Mesenteric fat pad (tissue), 1 donor: ENCODE measurements around the gene BAIAP2. TPM values are rescaled to one million over a fixed set of nuclear protein-coding genes. Genes with fewer than 3 reads are reported as not detected.
A peak's percentile ranks its signal among the peaks of the same experiment; 100 is the strongest.

Experiments
- DNase-seq: peaks from one replicate; pipeline ENCODE4 v3.0.0-alpha.2; 2020; ENCODE audit warnings: low spot score
- total RNA-seq: library from RNA; stranded (reverse); fragmentation: NEBNext Ultra II Directional; extraction: Animal tissue kit (Norgen Biotek cat#: 25700); gene quantifications from one replicate; pipeline ENCODE4 v1.2.1, GENCODE V29; 2021
- donor health status: DM: yes; HTN: yes; CAD: no.

The BAIAP2 gene
- total RNA-seq, 1 donor from 2014 or later = 24.6 TPM

- DNase-seq = no peak
Measured at GRCh38 chr17:81102869-81103268, 67.9 kb downstream of the BAIAP2 start.

DNA sequence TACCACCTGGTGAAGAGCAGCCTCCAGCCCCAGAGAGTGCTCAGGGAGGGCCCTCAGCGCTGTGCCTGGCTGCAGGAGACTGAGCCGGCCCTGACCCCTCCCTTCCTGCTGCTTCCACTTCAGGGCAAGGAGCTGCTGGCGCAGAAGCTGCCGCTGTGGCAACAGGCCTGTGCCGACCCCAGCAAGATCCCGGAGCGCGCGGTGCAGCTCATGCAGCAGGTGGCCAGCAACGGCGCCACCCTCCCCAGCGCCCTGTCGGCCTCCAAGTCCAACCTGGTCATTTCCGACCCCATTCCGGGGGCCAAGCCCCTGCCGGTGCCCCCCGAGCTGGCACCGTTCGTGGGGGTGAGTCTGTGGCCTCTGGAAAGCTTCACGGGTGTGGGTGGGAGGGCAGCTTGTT is 68.4 kb downstream of the BAIAP2 start:
- no peak for DNase-seq

DNA sequence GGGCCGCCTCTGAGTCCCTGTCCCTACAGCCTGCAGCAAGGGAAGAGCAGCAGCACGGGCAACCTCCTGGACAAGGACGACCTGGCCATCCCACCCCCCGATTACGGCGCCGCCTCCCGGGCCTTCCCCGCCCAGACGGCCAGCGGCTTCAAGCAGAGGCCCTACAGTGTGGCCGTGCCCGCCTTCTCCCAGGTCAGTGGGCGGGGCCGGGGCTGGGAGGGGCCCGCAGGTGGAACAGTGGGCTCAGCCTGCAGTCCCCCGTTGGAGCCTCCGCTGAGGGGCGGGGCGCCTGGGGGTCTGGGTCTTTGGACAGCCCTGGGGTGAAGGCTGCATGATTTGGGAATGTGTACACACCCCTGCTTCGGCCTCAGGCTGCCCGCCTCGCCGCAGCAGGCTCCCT is 71.8 kb downstream of the BAIAP2 start:
- DNase-seq = no peak

DNA sequence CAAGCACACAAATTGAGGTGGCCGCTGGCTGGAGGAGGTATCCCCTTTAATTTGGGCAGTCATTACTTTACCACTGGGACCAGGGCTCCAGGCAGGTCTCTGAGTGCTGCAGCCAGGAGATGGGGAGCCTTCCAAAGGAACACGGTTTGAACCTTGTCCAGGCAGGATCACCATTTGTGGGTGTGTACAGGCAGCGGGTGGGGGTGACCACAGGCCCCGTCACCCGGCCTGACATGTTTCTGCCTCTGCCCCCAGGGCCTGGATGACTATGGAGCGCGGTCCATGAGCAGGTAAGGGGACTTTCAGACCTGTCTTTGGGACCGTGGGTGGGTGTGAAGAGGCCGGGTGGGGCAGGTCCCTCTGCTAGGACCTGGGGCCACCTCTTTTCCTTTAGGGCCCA is 73.3 kb downstream of the BAIAP2 start:
- DNase-seq = no peak

DNA sequence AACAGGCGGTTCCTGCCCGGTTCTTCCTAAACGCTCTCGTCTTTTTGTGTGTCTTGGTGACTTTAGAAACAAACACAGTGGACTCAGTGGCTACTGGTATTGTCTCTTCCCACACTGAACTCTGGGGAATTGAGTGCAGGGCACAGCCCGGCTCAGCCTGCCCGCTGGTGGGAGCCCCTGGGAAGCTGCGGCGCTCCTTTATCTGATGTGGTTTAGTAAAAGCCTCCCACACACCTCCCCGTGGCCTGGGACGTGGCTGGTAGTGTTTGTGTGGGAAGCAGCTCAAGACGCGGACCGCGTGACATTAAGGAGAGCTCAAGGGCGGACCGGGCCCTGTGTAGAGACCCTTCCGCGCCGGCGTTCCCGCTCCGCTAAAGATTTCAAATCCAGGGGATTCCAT is 75.0 kb downstream of the BAIAP2 start:
- DNase-seq = no peak

GRCh38 chr17:81110488-81111040 is 75.6 kb downstream of the BAIAP2 start:
- DNase-seq = no peak

DNA sequence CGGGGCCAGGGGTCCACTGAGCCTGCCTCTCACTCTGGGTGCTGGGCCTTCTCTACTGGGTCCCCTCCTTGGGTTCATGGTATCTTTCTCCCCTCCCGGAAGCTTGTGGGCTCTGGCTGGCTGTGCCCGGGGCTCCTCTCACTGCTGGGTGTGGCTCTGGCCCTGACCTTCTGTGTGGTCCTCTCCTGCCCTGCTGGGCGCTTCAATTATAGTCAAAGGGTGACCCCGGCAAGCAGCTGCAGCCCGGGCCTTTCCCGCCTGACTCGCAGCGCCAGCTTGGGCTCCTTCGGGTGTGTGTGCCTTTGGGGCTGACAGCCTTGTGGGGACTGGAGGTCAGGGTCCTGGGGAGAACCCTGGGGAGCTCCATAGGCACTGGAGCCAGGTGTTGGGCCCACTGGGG is 76.1 kb downstream of the BAIAP2 start:
- no peak for DNase-seq

DNA sequence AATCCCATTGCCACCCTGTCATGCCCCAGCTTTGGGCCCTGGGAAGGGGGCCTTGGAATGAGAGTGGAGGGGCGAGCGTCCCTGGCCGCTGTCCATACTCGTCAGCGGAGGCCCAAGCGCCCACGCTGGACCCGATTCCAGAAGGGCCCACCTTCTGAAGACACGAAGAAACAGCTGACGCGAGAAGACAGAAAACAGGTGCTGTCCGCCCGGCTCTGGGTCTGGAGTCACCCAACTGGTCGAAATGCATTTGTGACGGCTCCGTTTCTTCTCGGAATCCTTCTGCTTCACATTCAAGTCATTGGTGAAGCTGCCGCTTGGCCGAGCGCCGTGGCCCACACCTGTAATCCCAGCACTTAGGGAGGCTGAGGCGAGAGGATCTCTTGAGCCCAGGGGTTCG is 77.5 kb downstream of the BAIAP2 start:
- no peak for DNase-seq

DNA sequence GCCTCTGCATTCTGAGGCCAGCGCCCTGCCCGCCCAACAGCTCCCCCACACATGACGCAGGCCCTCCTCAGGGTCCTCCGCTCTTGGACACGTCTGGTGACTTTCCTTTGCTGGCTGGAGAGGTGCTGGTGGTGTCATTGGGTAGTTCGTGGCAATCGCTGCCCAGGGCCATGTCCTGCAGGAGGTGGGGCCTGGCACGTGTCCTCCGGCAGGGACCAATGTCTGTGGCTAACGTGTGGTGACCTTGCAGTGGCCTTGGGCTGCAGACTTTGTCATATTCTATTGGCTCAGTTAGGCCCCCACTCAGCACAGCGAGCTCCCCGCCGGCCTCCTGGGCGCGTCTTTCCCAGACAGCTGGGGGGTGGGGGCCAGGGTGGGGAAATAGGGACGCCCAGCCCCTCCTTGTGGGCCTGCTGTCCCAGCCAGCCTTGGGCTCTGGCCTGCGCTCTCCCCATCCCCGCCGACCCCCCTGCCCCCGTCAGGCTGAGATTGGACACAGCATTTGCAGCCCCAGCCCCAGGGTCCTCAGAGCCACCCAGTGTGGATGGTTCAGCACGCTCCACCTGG is 78.3 kb downstream of the BAIAP2 start:
- no peak for DNase-seq

GRCh38 chr17:81114351-81115093 is 79.6 kb downstream of the BAIAP2 start:
- no peak for DNase-seq

DNA sequence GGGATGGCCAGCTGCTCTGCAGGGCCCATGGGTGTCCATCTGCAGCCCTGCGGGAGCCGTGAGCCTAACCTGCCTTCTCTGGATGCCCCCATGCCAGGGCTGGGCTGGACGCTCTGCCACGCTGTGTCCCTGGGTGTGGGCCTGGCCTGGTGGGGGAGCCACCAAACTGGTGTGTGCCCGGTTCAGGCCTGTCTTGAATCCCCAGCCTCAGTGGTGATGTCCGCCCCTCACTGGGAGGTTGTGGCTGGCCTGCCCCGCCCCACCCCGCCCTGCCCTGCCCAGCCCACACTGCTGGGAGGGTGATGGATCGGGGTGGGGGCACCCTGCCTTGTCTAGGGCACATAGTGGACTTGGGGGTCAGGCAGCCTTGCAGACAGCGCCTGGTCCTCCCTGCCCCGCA is 80.3 kb downstream of the BAIAP2 start:
- DNase-seq = no peak

- DNase-seq = no peak
Measured at GRCh38 chr17:81115749-81116464, 81.0 kb downstream of the BAIAP2 start.

DNA sequence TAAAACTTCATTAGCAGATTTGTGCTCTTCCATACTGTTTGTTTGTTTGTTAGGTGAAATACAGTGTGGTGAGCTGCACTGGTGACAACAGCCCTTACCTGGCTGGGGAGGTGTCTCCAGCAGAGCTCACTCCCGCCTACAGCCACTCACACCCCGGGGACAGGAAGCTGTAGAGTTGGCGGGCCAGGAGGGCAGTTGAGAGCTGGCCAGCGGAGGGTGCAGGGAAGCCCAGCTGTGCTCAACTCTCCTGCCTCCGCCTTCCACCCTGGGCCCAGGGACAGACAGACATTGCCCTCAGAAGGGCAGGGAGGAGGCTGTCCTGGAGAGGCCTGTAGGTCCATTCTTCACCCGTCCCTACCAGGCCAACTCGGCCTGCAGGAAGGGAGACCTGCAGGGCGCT is 81.8 kb downstream of the BAIAP2 start:
- no peak for DNase-seq

- no peak for DNase-seq
Measured at GRCh38 chr17:81117672-81118198, 82.8 kb downstream of the BAIAP2 start.

- no peak for DNase-seq
Measured at GRCh38 chr17:81118308-81119221, 83.6 kb downstream of the BAIAP2 start.

DNA sequence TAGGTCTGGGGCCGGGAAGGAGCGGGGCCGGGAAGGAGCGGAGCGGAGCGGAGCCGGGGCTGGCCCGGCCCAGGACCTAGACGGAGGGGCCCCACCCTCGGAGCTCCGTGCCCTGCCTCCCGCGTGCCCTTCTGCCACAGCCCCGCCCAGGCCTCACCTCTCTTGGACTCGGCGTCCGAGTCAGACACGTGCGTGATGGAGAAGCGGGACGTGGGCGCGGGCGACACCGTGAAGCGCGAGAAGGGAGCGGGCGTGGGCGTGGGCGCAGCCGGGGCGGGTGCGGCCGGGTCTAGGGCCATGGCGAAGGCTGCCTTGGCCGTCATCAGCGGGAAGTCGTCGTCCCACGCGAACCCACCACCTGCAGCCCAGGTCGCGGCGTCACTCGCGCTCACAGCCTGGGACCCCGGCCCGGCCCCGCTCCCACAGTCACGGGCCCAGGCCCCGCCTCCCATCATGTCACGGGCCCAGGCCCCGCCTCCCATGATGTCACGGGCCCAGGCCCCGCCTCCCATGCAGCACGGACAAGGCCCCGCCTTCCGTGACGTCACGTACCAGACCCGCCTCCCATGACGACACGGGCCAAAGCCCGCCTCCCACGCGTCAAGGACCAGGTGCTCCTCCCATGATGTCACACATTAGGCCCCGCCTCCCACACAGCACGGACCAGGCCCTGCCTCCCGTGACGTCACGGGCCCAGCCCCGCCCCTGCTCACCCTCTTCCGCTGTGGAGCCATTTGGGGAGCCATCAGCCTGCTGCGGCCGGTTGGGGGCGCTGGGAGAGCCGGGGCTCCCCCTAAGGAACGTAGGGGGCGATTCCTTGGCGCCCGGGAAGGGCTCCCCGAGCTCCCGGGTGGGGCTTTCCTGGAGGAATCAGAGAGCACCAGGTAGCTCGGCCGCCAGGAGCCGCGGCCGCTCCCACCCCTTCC is 84.5 kb downstream of the BAIAP2 start:
- peak; percentile 93 for DNase-seq

DNA sequence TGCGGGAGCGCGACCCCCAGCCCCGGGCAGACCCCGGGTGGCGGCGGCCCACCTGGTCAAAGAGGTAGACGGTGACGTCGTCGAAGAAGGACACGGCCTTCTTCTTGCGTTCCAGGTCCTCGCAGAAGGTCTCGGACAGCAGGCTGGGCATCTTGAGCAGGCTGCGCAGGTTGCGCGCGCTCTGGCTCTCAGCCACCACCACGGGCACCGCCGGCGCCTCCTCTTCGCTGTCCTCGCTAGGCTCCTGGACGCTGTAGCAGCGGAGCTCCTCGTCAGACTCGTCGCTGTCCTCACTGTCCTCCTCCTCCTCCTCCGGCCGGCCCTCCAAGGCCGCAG is 85.2 kb downstream of the BAIAP2 start:
- no peak for DNase-seq

DNA sequence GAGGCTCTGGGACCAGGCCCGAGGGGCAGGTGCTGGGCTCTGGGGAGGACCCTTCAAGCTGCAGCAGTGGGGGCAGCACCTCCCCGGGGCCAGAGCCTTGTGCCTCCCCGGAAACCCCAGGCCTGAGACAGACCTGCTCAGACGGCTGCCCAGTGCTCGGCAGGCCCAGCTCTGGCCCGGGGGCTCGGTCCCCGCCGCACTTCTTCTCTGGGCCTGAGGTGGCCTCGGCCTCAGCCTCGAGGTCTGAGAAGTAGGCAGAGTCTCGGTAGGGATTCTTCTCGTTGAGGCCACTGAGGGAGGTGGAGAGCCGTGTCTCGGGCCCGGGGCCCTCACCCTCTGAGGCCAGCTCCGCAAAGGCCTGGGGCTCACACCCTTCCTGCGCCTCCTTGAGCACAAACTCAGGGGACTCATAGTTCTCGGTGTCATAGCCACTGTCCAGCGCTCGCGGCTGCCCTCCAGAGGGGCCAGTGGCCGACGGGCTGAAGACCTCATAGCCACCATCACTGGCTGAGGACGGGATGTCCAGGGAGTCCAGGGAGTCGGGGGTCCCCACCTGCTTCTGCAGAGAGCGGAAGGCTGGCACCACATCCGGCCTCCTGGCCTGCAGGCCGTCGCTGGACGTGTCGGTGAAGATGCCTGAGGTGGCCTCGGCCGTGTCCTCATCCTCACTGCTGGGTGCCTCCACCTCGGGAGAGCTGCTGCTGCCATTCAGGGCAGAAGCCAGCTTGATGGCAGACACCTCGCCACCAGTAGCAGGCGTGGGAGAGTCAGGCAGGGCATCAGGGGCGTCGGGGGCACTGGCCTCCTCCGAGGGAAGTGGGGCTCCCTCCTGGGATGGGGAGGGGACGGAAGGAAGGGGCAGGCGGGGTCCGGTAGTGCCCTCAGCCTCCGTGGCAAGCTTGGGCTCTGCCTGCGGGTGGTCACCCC is 86.0 kb downstream of the BAIAP2 start:
- no peak for DNase-seq
